ENCODE results near the gene NPC2. TPM values are rescaled to one million over a fixed set of nuclear protein-coding genes. Genes with fewer than 3 reads are reported as not detected.

Gene NPC2
- total and polyA plus RNA-seq, 4 donors: 922 to 1,539 (median 1,190) TPM

- peak; percentile 100 for DNase-seq
- peaks cover 0 to 25% (median 15%) of the 10 kb centered on the region in 5 donors for H3K4me1 ChIP-seq (ENCODE audit: control insufficient read depth in 5 of 5, insufficient read depth in 5 of 5, low read length in 5 of 5)
- H3K9ac ChIP-seq (ENCODE audit: insufficient read depth in 1 of 2, low read length in 2 of 2): peak within 1 kb of the TSS; percentile 33 to 89
- H3K36me3 ChIP-seq (ENCODE audit: control insufficient read depth in 4 of 4, insufficient read depth in 4 of 4, low read length in 4 of 4): peaks cover 0 to 14% (median 1%) of the 10 kb centered on the region in 4 donors
- H3K4me3 ChIP-seq: peak within 1 kb of the TSS; percentile 93
- WGBS, 2 donors: 0 to 1% methylated on average over 67 to 73 of the region's 73 CpGs
- peak; percentile 92 for ATAC-seq (ENCODE audit: insufficient read depth, low FRiP score)
- no peaks in the 10 kb centered on the region for H3K9me3 ChIP-seq (ENCODE audit: control insufficient read depth in 4 of 4, insufficient read depth in 3 of 4, low read length in 3 of 4)
- peak within 1 kb of the TSS; percentile 94 to 98 for H3K27ac ChIP-seq (ENCODE audit: low read depth in 1 of 2, low read length in 1 of 2)
- peaks cover 0 to 4% (median 0%) of the 10 kb centered on the region in 3 donors for H3K27me3 ChIP-seq (ENCODE audit: control insufficient read depth in 3 of 3, insufficient read depth in 3 of 3, low read length in 2 of 3)
- TF ChIP-seq CTCF (IDR thresholded peaks at IDR 0.05; ENCODE audit: control extremely low read depth, extremely low read depth): no peak
Observed at GRCh38 chr14:74493343-74494261, 497 bp upstream of the NPC2 start, which contains the start of gene ISCA2. ISCA2 (plus strand) TSS chr14:74493765; CDS start chr14:74493775, 10 bp downstream.

- H3K9ac ChIP-seq (ENCODE audit: insufficient read depth in 1 of 2, low read length in 2 of 2): peak overlapping the region; percentile 7 to 89
- WGBS, 2 donors: 2 to 3% methylated on average over 20 of the region's 20 CpGs
- peak overlapping the region in 1 of 2 donors; percentile 94 for H3K27ac ChIP-seq (ENCODE audit: low read depth in 1 of 2, low read length in 1 of 2)
- peak overlapping the region; percentile 93 for H3K4me3 ChIP-seq
- H3K4me1 ChIP-seq (ENCODE audit: control insufficient read depth in 5 of 5, insufficient read depth in 5 of 5, low read length in 5 of 5): peaks cover 0 to 25% (median 15%) of the 10 kb centered on the region in 5 donors
- no peak for TF ChIP-seq CTCF (IDR thresholded peaks at IDR 0.05; ENCODE audit: control extremely low read depth, extremely low read depth)
- H3K9me3 ChIP-seq (ENCODE audit: control insufficient read depth in 4 of 4, insufficient read depth in 3 of 4, low read length in 3 of 4): no peaks in the 10 kb centered on the region
- no peak for ATAC-seq (ENCODE audit: insufficient read depth, low FRiP score)
- peak in 2 of 3 donors; percentile 33 to 35 for DNase-seq
- peaks cover 0 to 4% (median 0%) of the 10 kb centered on the region in 3 donors for H3K27me3 ChIP-seq (ENCODE audit: control insufficient read depth in 3 of 3, insufficient read depth in 3 of 3, low read length in 2 of 3)
- H3K36me3 ChIP-seq (ENCODE audit: control insufficient read depth in 4 of 4, insufficient read depth in 4 of 4, low read length in 4 of 4): peaks cover 0 to 14% (median 2%) of the 10 kb centered on the region in 4 donors
Observed at GRCh38 chr14:74491956-74492775, 939 bp downstream of the NPC2 start.

GRCh38 chr14:74490486-74490885, 2.6 kb downstream of the NPC2 start:
- peaks cover 6 to 28% (median 15%) of the 10 kb centered on the region in 5 donors for H3K4me1 ChIP-seq (ENCODE audit: control insufficient read depth in 5 of 5, insufficient read depth in 5 of 5, low read length in 5 of 5)
- H3K27me3 ChIP-seq (ENCODE audit: control insufficient read depth in 3 of 3, insufficient read depth in 3 of 3, low read length in 2 of 3): peaks cover 0 to 4% (median 0%) of the 10 kb centered on the region in 3 donors
- no peak for ATAC-seq (ENCODE audit: insufficient read depth, low FRiP score)
- H3K36me3 ChIP-seq (ENCODE audit: control insufficient read depth in 4 of 4, insufficient read depth in 4 of 4, low read length in 4 of 4): peaks cover 0 to 11% (median 3%) of the 10 kb centered on the region in 4 donors
- H3K4me3 ChIP-seq: no peak overlapping the region
- H3K9ac ChIP-seq (ENCODE audit: insufficient read depth in 1 of 2, low read length in 2 of 2): no peak overlapping the region
- peak in 2 of 3 donors; percentile 22 to 52 for DNase-seq
- H3K27ac ChIP-seq (ENCODE audit: low read depth in 1 of 2, low read length in 1 of 2): no peak overlapping the region
- TF ChIP-seq CTCF (IDR thresholded peaks at IDR 0.05; ENCODE audit: control extremely low read depth, extremely low read depth): no peak
- 57 to 88% methylated on average over 1 of the region's 1 CpG for WGBS, 2 donors
- H3K9me3 ChIP-seq (ENCODE audit: control insufficient read depth in 4 of 4, insufficient read depth in 3 of 4, low read length in 3 of 4): no peaks in the 10 kb centered on the region
